ENCODE data around the gene CD276.

CD276 gene

DNA sequence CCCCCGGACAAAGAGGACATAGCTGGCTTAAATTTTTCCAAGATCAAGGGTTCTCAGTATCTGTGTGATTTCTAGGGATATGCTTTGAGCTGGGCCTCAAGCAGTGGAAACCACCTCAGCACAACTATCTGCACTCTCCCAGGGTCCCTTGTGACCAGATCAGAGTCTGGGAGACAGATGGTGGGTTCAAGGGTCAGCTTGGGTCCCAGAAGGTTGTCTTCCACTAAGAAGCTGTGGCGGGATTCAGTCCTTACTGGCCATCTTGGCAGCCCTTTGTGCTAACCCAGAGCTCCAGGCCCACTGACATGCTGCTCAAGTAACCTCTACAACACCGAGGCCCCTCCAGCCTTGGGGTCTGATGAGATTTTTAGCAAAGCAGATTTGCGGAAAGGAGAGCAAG, 66.3 kb downstream of the CD276 start:
- DNase-seq = no peak

DNA sequence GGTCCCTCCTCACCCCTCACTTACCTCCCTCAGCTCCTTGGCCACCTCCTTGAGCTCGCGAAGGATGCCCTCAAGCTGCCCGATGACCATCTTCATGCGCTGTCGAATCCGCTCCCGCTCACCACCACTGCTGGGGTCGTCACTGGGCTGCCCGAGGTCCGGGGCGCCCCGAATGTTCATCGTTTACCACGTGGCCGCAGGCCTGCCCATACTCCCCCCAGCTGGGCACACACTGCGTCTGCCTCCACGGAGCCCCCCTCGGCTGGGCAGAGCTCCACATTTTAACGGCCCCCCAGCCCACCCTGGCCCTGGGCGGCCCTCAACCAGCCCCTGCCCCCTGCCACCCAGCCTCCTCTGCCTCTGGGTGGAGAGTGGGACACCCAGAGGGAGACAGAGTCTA, 66.8 kb downstream of the CD276 start:
- no peak for DNase-seq

DNA sequence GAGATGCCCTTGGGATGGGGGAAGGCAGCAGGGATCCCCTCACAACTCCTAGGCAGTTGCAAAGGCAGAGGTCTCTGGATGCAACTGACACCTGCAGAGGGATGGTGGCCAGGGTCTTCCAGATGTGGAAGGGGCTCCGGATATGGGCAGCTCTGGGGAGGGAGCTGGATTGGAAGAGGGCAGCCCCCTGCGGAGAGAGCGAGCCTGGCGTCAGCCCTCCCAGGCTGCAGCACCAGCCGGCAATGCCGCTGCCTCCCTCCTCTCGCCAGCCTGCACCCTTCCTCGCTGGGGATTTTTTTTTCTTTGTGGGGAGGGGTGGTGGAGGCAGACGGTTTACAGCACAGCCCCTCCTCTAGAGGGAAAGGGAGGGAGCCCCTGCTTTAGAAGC, 67.3 kb downstream of the CD276 start:
- no peak for DNase-seq

DNA sequence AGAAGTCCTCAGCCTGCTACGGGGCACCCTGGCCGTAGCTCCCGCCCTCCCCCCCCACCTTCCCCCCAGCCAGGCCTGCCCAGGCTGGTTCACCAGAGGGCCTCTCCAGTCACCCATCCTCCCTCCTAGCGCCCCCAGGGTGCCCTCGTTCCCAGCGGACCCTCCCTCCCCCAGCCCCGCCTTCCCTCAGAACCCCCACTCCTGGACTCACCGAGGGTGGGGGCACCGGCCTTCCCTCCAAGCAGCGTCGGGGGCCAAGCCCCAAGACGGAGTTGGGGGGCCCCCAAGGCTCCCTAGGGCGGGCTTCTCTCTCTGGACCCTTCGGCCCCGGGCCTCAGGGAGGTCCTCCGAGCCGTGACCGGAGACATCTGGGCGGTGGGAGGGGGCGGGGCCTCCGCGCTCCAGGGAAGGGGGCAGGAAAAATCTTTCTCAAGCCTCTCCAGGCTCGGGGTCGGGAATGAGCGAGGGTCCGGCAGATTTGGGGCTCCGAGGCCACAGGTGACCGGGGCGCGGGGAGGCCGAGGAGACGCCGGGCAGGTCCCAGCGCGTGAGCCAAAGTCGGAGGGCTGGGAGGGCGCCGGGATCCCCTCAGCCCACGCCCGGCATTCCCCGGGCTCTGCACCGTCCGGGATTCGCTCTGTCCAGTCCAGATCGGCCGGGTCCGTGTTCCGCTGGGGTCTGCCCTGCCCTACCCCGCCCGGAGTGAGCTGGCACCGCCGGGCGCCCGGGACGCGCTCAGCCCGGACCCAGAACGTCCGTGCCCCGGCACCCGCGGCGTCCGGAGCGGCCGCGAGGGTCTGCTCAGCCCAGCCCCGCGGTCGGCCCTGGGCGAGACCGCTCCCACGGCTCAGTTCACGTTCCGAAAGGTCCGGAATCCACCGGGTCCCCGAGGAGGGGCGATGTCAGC, 68.0 kb downstream of the CD276 start:
- no peak for DNase-seq

DNA sequence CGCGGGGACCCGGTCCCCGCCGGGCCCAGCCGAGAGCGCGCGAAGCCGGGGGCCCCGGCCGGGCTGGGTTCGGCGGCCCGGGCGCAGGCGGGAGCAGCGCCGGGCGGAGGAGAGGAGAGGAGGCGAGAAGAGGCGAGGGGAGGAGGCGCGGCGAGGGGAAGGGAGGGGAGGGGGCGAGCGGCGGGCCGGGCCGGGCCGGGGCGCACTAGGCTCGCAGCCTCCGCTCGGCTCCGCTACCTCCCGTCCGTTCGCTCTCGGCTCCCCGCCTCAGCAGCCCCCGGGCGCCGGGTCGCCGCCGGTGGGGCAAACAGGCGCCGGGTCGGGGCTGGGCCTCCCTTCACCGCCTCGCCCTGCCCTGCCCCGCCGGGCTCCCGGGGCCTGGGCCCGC, 68.6 kb downstream of the CD276 start:
- DNase-seq = no peak

DNA sequence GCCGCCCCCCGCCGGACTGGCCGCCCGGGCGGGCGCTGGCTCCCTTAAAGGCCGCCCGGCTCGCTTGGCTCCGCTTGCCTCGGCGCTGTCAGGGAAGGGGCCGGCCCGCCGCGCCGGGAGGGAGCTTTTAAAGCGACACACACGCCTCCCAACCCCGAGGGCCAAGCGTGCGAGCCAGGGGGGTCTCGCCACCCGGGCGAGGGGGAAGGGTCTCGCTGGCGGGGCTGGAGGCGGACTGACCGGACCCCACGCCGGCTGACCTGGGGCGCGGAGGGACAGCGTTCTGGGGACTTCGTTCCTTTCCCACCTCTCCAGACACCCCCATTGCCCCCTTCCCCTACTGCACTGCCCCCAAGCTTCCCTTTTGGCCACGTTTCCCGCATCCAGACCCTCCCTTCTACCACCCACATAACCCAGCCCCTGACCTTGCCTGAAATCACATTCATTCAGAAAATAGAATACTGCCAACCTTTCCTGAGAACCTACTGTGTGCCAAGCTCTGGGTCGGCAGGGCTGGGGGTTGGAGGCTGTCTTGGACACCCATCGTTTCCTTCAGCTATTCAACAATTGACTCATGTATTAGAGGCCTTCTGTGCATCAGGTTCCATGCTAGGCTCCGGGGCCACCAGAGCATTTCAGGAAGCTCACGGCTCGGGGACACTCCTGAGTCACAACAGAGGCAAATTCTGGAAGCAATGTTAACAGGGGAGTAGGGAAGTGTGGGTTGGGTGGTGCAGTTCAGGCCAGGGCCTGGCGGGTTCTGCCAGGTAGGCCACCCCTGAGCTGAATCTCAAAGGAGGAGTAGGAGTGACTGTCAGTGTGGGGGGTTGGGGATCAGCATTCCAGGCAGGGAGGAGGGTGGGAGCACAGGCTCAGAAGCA, 69.3 kb downstream of the CD276 start, which contains the start of gene INSYN1:
Gene INSYN1, minus strand, starts transcription at position 102 of the 881 bp plus-strand sequence. CDS start 2,221 bp downstream, outside the sequence.
- DNase-seq = no peak

DNA sequence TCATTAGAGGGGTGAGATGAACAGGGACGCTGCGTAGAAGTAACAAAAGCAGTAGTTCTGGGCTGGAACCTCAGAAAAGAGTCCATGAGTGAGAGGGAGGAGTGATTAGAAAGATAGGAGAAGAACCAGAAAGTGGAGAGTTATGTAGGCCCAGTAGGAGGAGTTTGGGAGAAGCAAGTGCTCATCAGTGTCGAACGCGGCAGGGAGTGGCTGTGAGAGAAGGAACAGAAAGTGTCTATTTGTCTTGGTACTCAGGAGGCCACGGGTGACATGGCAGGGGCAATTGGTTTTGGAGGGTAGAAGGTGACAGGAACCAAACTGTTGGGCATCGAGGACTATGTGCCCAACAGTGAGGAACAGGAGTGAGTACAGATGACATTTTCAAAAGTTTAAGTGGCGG, 70.3 kb downstream of the CD276 start:
- DNase-seq = no peak

DNA sequence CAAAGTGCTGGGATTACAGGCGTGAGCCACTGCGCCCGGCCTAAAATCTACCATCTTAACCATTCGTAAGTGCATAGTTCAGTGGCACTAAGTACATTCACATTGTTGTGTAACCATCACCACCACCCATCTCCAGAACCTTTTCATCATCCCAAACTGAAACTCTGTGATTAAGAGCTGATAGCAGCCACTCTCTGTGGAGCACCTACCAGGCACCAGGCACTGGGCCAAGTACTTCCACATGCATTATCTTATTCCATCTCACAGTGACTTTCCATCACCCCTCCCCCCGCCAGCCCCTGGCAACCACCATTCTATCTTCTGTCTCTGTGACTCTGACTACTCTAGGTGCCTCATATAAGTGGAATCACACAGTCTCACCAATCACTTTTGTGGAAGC, 71.3 kb downstream of the CD276 start:
- no peak for DNase-seq

DNA sequence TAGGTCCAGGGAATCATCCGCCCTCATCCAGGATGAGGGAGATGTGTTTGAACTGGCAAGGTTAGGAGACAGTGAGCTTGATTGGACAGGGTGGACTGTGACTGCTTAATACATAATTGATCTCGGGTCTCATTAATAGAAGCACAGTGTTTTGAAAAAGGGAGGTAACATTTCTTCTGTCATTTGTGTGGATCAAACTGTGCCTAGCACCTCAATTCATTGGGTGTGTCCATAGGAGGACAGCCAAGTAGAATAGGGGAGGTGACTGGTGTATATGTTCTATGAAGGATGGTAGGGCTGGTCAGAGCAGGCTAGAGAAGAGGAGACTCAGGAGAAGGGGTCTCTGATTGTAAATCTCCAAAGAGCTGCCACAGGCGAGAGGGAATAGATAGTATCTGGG, 71.8 kb downstream of the CD276 start:
- DNase-seq = no peak

DNA sequence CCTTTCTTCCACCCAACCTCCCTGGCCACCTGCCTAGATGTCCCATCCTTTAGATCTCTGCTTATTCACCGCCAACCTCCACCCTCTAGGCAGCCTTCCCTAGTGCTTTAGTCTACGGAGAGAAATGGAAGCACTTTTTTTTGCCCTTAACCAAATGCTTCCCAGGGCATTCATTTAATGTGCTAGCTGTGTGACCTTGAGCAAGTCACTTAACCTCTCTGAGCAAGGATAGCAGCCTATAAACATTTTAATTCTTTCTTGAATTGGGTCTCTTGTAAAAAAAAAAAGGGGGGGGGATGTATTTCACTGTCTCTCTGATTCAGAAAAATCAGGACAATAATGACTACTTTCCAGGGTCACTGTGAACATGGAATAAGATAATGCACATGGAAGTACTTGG, 72.2 kb downstream of the CD276 start:
- no peak for DNase-seq

DNA sequence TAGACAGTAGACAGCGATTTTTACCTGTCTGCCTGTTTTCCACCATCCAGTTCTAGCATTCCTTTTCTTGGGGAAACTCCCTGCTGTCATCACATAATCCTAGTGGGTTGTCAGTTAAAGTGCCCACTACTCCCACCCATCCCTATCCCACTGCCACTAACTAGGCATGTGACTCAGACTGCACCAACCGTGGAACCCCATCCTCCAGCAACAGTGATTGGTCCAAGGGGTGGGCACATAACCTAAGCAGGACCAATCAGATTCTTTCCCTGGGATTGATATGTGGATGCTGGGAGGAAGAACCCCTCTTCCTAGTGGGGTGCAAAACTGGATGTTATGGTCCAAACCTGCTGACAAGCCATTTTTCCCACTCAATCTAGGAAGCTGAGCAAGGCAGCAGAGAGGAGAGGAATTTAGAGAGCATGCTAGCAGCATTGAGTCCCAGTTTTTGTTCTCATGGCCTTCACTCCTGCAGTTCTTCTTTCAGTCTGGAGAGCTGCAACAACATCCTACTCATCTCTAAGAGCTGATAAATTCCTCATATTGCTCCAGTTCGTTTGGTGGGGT, 72.8 kb downstream of the CD276 start:
- no peak for DNase-seq

DNA sequence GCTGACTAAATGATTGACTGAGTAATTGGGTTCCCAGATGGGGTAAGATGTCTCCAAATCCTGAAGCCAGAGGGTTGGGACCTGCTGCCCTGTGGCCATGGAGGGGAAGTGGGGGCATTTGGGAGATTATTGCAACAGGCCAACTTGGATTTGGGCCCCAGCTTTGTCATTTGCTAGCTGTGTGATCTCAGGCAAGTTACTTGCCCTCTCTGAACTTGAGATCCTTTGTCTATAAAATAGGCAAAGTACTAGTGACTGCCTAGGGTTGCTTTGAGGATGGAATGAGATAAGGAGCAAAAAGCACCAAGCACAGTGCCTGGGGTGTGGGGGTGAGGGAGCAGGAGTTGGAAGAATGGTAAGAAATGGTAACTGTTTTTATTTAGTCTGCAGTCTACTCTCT, 73.4 kb downstream of the CD276 start:
- no peak for DNase-seq

DNA sequence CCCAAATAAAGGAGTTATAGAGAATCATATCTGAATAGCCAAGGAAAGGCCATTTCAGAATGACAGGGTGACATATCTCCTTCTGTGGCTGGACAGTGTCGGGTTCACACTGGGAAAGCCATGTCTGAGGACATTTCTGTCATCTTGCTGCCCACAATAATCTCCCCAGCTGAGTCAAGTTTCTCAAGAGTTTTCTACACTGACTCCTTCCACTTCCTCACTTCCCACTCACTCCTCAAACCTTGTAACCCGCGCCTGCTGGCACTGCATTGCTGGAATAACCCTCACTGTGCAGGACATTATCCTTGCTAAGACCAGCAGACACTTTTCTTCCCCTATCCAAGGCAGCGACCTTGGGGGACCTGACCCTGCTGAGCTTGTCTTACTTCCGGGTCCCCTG, 74.3 kb downstream of the CD276 start:
- no peak for DNase-seq

DNA sequence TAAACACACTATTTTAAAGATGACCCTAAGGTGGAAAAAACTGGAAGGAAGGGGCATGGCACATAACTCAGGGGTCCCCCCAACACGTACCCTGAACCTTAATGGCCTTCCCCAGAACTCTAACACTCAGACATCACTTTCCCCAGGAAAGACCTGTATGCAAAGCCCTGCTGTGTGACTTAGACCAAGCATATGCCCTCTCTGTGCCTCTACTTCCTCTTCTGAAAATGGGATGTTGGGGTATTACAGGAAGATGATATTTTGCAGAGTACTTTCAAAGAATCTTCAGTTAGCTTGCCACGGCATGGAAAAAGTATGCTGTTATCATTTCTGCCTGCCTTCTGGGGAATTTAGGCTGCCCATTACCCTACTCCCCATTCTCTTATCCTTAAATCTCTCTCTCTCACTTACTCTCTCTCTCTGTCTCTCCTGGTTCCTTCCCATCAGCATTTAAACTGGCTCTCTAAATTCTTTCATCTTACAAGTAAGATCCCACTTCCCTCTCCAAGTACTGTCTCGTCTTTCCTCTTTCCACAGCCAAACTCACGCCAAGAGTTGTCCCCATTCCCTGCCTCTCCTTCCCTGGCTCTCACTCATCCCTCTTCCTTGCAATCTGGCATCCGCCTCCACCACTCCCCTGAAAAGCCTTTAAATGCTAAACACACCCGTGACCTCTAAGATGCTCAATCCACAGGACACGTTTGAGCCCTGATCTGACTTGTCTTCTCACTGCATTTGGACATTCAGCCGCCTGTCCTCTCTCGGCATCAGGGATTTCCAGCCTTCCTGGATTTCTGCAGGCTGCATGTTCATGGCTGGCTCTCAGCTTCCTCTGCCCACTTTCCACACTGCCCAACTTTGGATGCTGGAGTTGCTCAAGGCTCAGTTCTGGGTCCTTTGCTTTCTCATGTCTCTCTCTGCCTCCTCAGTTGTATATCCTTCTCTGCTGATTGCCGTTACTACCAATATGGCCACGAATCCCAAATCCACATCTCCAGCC, 76.4 kb downstream of the CD276 start:
- DNase-seq = no peak

DNA sequence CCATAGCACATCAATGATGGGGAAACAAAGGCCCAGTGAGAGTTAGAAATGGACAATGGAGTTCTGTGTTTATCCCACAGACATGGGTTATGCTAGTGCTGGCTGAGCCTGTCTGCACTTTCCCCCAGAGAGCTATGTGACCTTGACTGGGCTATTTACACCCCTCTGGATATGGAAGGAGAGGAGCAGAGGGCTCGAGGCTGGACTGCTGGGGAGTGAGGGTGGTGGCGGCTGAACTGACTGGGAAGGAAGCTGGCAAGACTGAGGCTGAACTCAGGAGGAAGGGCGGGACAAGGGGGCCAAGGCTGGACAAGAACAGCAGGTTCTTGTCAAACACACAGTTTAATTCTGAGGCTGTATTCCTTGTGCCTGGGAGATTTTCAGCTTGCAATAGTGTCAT, 79.7 kb downstream of the CD276 start:
- no peak for DNase-seq

Data from activated naive CD4-positive, alpha-beta T cell treated with anti-CD3 and anti-CD28 coated beads, Interleukin-2, amount 50 U/mL, for 16 hours (primary cell).